A673 (cell line): ENCODE data around the gene MOCOS. TPM values are rescaled to one million over a fixed set of nuclear protein-coding genes. Genes with fewer than 3 reads are reported as not detected.

Experiments used
- BruUV-seq: library from RNA; stranded (reverse); fragments of 400-500 nt; replicated peaks from 2 replicates; lab custom pipeline; 2021; lab: Mats Ljungman, UMichigan
- CTCF ChIA-PET: fragments of 300-600 bp; sonication (Branson Sonifier 250); formaldehyde crosslinking; loops from one replicate; lab custom pipeline; 2022; ENCODE audit warnings: antibody characterized with exemption; lab: Charles Lee
- POLR2A ChIA-PET: fragments of 300-600 bp; sonication (Branson Sonifier 250); formaldehyde crosslinking; loops from one replicate; lab custom pipeline; 2022; ENCODE audit warnings: antibody characterized with exemption; ENCODE audit not compliant: low non-redundant PET; lab: Charles Lee
- DNase-seq: peaks from one replicate; pipeline ENCODE4 v3.0.0-alpha.2; 2015; ENCODE audit warnings: low spot score
- H3K27ac ChIP-seq: fragments of 200-600 bp; sonication (generic); 2 replicates; pipeline ENCODE4 v1.5.1; 2016; ENCODE audit warnings: mixed run types, low read depth, mild to moderate bottlenecking, mixed read lengths, antibody characterized with exemption, low read length; ENCODE audit not compliant: poor library complexity, severe bottlenecking
- H3K27me3 ChIP-seq: fragments of 200-600 bp; sonication (generic); replicated peaks from 2 replicates; pipeline ENCODE4 v1.6.1; 2017; ENCODE audit warnings: mixed run types, low read depth, mild to moderate bottlenecking, mixed read lengths, antibody characterized with exemption, low read length; ENCODE audit not compliant: insufficient read depth, poor library complexity
- H3K36me3 ChIP-seq: fragments of 200-600 bp; sonication (generic); 2 replicates; pipeline ENCODE4 v1.6.1; 2016; ENCODE audit warnings: mixed run types, mild to moderate bottlenecking, mixed read lengths, antibody characterized with exemption, low read length; ENCODE audit not compliant: insufficient read depth, poor library complexity, severe bottlenecking
- H3K4me1 ChIP-seq: fragments of 200-600 bp; sonication (generic); 2 replicates; pipeline ENCODE4 v1.6.1; 2017; ENCODE audit warnings: mixed run types, mild to moderate bottlenecking, mixed read lengths, antibody characterized with exemption, low read length; ENCODE audit not compliant: insufficient read depth, poor library complexity, severe bottlenecking
- H3K4me3 ChIP-seq: fragments of 200-600 bp; sonication (generic); 2 replicates; pipeline ENCODE4 v1.5.1; 2016; ENCODE audit warnings: low read depth, mixed run types, mild to moderate bottlenecking, mixed read lengths, low read length; ENCODE audit not compliant: poor library complexity, severe bottlenecking
- H3K9me3 ChIP-seq: fragments of 200-600 bp; sonication (generic); 2 replicates; pipeline ENCODE4 v1.6.1; 2016; ENCODE audit warnings: mixed run types, low read depth, mild to moderate bottlenecking, mixed read lengths, antibody characterized with exemption, low read length; ENCODE audit not compliant: poor library complexity, severe bottlenecking
- CTCF ChIP-seq: fragments of 300-800, 200-600 bp; sonication (generic); conservative IDR thresholded peaks from 2 replicates; pipeline ENCODE4 v1.5.1; 2017; ENCODE audit warnings: low read depth, mild to moderate bottlenecking, antibody characterized with exemption, low read length, moderate library complexity, mixed read lengths
- EZH2 ChIP-seq: fragments of 200-600 bp; sonication (generic); IDR thresholded peaks from 2 replicates; pipeline ENCODE4 v1.6.1; 2017; ENCODE audit warnings: borderline replicate concordance, low read depth, mild to moderate bottlenecking, mixed read lengths, antibody characterized with exemption, low read length; ENCODE audit not compliant: poor library complexity, severe bottlenecking
- intact Hi-C: fragments of 100-400 bp; cut with micrococcal nuclease; formaldehyde crosslinking; loops from one replicate; pipeline ENCODE4 v1.10.0; 2022; ENCODE audit not compliant: unreplicated experiment
- total RNA-seq: library from RNA; stranded (reverse); gene quantifications from 2 replicates; pipeline ENCODE4 v1.2.3, GENCODE V29; 2021

Gene MOCOS
- total RNA-seq, 1 experiment from 2014 or later: not detected

- intact Hi-C loops: no loop called here
- BruUV-seq: no TSS peak
- Histone ChIP-seq H3K4me3 (no peak overlapping the region), H3K9me3 (no peaks in the 10 kb centered on the region), H3K27me3 (no peaks in the 10 kb centered on the region), H3K27ac (no peak overlapping the region), H3K36me3 (no peaks in the 10 kb centered on the region), H3K4me1 (no peaks in the 10 kb centered on the region)
- POLR2A ChIA-PET: interaction anchor here (0.5 kb wide), 1 partner anchor 30 kb away, joined by 3 read pairs; no protein-coding TSS in a partner anchor
- CTCF ChIA-PET: no interaction called here
- no peak for DNase-seq
- TF ChIP-seq CTCF (no peak), EZH2 (no peak)
Measured at GRCh38 chr18:36194600-36195315, 7.5 kb downstream of the MOCOS start.

- H3K27me3 ChIP-seq: no peaks in the 10 kb centered on the region
- ChIA-PET POLR2A (interaction anchor here (0.5 kb wide), 1 partner anchor 31 kb away, joined by 3 read pairs; no protein-coding TSS in a partner anchor), CTCF (no interaction called here)
- H3K9me3 ChIP-seq: no peaks in the 10 kb centered on the region
- no peaks in the 10 kb centered on the region for H3K4me1 ChIP-seq
- no peak overlapping the region for H3K27ac ChIP-seq
- no TSS peak for BruUV-seq
- DNase-seq: no peak
- intact Hi-C loops: no loop called here
- TF ChIP-seq CTCF (no peak), EZH2 (no peak)
- H3K4me3 ChIP-seq: no peak overlapping the region
- H3K36me3 ChIP-seq: no peaks in the 10 kb centered on the region
Measured at GRCh38 chr18:36195427-36196122, 8.3 kb downstream of the MOCOS start.

- Histone ChIP-seq H3K36me3 (no peaks in the 10 kb centered on the region), H3K4me1 (no peaks in the 10 kb centered on the region), H3K9me3 (no peaks in the 10 kb centered on the region), H3K4me3 (no peak overlapping the region), H3K27me3 (no peaks in the 10 kb centered on the region), H3K27ac (no peak overlapping the region)
- ChIA-PET POLR2A (no interaction called here), CTCF (no interaction called here)
- TF ChIP-seq CTCF (no peak), EZH2 (no peak)
- DNase-seq: no peak
- intact Hi-C loops: no loop called here
- BruUV-seq: no TSS peak
Measured at GRCh38 chr18:36196238-36196995, 9.1 kb downstream of the MOCOS start.
